GM12891 (cell line): ENCODE measurements around the gene RHCG.

Experiments
- POLR2A ChIP-seq: IDR thresholded peaks from 2 replicates; pipeline ENCODE4 v1.6.1; 2011; ENCODE audit warnings: low read depth, low read length, control low read depth
- TAF1 ChIP-seq: IDR thresholded peaks from 2 replicates; pipeline ENCODE4 v1.6.1; 2011; ENCODE audit warnings: low read depth, low read length, control low read depth

- TF ChIP-seq TAF1, result no peak
- no peak for TF ChIP-seq POLR2A
These were observed 51.9 kb downstream of the RHCG start for GRCh38 chr15:89444241-89445225.
